ENCODE measurements around the gene NMNAT3. TPM values are rescaled to one million over a fixed set of nuclear protein-coding genes. Genes with fewer than 3 reads are reported as not detected.

NMNAT3 gene
- polyA plus RNA-seq, 3 donors = 9.0 to 11.4 (median 9.3) TPM

DNA sequence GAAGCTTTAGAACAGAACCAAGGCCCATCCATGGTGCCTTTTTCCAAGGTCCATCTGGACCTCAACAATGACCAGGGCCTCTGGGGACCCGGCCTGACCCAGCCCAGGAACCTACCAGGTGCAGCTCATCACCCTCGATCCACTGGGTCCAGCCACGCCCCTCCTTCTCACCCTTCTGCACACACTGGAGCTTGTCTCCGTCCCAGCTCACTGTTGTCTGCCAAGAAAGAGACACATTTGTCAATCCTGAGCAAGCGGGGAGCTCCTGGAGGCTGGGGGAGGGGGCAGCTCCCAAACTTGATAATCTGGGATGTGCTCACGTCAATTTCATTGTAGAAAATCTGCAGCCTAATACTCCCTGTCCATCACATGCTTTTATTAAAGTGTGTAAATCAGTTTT is 159.5 kb downstream of the NMNAT3 start:
- DNase-seq (ENCODE audit: extremely low read depth in 1 of 11, low read depth in 9 of 11, low spot score in 4 of 11) = no peak

DNA sequence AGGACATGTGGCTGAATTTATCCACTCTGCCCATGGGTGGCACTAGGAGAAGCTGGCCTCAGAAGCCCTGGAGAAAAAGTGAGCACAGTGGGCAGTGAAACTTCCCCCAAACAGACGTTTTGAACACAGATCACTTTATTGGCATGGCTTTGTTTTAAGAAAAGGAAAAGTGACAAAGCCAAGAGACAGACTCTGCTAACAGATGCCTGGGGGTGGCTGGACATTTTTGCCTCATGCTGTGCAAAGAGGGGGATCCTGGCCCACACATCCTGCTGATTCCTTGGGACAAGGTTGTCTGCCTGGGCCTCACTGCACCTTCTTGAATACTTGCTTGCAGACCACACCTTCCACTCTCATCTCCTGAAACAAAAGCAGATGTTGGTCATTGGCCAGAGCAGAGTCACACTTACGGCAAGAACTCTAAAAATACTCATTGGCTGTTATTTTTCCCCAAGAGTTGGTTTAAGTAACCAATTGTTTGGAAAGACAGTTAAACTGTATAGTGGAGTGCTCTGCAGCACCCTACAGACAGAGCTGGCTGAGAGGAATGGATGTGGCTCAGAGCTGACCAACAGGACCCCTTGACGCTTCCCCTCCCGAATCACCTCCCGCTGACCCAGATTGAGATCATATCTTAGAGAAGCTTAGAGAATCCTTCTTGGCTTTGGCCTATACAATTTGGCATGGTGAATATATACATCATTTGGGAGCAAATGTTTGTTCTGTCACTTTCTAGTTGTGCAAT is 160.3 kb downstream of the NMNAT3 start:
- no peak for DNase-seq (ENCODE audit: extremely low read depth in 1 of 11, low read depth in 9 of 11, low spot score in 4 of 11)

- no peak for DNase-seq (ENCODE audit: extremely low read depth in 1 of 11, low read depth in 9 of 11, low spot score in 4 of 11)
Observed at GRCh38 chr3:139514741-139515140, 163.0 kb downstream of the NMNAT3 start.

Other genes starting within 250 kb of the NMNAT3 start
- 1 to 10 TPM in 1 of 3 donors, under 1 TPM in 2; 0.30 to 1.8 (median 0.47) TPM for gene RBP2, start 201.5 kb downstream of the NMNAT3 start, polyA plus RNA-seq (ENCODE audit: insufficient read length in 3 of 3)
- gene RBP1, start 138.2 kb downstream of the NMNAT3 start, polyA plus RNA-seq (ENCODE audit: insufficient read length in 3 of 3) = 100 to 1,000 TPM; 232 to 363 (median 297) TPM